NCI-H2196 (cell line): ENCODE measurements around the gene NGEF.

ENCODE experiments used
- DNase-seq: peaks from one replicate; lab custom pipeline; 2025; ENCODE audit not compliant: unreplicated experiment; lab: John Stamatoyannopoulos, UW

NGEF gene

DNA sequence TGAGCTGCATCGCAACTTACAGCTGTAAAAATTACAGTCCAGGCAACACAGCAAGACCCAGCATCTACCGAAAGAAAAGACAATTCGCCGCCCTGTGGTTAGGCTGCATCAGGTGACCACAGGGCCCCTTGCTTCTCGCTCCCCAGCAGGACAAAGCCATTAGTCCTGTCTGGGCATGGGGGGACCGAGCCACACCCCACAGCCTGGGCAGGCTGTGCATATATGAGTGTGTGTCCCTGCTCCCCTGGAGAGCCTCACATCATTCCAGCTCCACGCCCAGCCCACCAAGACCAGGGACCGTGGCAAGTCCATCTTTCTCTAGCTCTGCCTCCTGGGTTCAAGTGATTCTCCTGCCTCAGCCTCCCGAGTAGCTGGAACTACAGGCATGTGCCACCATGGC is 109.1 kb downstream of the NGEF start:
- no peak for DNase-seq

GRCh38 chr2:232901736-232902578 is 111.1 kb downstream of the NGEF start:
- no peak for DNase-seq

GRCh38 chr2:232900811-232901735 is 112.0 kb downstream of the NGEF start:
- no peak for DNase-seq

- no peak for DNase-seq
These were observed 114.2 kb downstream of the NGEF start for GRCh38 chr2:232898592-232899543.

DNA sequence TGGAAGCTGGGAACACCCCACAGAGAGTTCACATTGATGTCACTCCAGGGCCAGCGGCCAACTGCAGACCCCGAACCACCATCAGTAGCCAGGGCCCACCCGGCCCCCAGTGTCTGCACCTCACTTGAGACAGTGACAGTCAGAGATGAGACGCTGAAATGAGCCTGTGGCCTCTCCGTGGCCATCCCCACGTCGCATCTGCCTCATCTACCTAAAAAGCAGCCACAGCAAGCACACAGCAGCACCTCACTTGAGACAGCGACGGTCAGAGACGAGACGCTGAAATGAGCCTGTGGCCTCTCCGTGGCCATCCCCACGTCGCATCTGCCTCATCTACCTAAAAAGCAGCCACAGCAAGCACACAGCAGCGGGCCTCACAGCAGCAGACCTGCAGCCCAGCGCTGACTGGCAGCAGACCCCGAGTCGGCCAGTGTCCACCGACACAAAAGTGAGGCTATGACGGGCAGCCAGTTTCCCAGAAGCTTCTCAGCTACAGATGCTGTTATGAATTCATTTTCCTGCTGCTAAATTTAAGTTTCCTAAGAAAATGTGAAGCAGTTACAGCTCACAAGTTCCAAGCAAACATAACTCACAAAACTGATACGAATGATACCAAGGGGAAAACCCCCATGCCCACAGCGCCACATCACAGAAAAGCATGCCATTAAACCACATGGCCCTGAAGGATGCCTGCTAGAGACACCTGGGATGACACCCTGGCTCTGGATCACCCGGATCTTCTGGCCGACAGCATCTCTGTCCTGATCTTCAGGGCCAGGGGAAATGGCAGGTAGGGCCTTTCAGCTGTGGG is 115.3 kb downstream of the NGEF start:
- DNase-seq = no peak

GRCh38 chr2:232896720-232897597 is 116.1 kb downstream of the NGEF start:
- no peak for DNase-seq

DNA sequence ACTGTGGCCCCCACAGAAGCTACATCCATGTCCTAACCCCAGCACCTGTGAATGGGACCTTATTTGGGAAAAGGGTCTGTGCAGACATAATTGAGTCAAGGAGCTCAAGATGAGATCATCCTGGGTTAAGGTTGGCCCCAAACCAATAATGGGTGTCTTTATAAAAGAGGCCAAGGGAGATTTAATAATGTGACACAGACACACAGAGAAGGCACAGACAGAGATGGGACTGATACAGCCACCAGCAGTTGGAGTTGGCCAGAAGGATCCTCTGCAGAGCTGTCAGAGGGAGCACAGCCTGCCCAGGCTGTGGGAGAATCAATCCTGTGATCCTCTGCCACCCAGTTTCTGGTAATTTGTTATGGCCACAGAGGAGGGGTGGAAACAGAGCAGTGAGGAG is 116.9 kb downstream of the NGEF start:
- no peak for DNase-seq

GRCh38 chr2:232894746-232895145 is 118.3 kb downstream of the NGEF start:
- no peak for DNase-seq

GRCh38 chr2:232894251-232894650 is 118.8 kb downstream of the NGEF start:
- DNase-seq = no peak

DNA sequence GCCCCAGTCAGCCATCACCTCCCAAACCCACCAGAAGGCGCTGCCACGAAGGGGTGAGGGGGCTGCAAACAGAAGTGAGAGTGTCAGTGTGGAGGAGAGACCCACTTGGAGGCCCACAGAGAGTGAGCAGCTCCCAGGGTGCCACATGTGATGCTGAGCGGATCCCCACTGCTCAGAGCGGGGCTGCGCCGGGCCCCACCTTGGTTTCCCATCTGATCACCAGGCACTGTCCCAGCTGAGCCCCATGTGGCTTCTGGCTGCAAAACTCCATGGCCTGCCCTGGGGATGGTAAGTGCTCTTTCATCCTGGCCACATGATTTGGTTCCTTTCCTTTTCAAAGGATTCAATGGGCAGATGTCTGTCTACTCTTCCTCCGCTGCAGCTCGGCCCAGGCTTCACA is 119.2 kb downstream of the NGEF start:
- DNase-seq = no peak

DNA sequence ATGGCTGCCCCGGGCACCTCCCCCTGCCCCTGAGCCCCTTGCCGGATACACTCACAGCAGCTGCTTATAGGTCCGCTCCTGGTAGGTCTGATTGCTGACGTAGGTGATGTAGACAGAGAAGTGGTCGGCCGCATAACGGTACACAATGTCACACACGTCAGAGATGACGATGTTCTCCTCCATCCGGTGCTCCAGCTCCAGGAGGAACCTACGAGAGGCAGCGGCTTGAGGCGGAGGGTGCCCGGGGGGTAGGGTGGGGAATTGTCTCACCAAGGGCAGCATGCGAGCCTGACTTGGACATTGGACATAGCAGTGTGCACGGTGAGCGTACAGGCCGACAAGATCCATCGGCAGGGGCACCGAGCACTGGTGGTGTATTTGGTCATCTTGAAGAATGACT is 120.2 kb downstream of the NGEF start:
- DNase-seq = no peak

- DNase-seq = no peak
These were observed 120.8 kb downstream of the NGEF start for GRCh38 chr2:232892221-232892620.

DNA sequence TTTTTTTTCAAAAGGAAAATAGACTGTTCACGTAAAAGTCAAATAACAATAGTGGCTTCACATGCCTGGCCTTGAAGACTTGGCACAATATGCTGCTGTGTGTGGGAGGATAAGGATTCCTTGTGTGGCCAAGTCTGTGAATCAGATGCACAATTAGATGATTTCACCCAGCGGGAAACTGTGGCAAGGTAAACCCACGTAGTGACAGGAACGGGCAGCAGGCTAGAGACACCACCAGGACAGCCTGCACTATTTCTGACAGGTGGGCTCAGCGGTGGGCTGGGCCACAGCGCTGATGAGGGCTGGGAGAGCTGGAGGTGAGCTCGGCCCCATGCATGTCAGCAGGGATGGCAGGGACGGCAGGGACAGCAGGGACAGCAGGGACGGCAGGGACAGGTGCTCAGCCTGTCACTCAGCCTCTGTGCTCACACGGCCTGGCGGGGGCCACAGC is 121.4 kb downstream of the NGEF start:
- no peak for DNase-seq

- peak; percentile 73 for DNase-seq
These were observed 122.0 kb downstream of the NGEF start for GRCh38 chr2:232890896-232891601.

DNA sequence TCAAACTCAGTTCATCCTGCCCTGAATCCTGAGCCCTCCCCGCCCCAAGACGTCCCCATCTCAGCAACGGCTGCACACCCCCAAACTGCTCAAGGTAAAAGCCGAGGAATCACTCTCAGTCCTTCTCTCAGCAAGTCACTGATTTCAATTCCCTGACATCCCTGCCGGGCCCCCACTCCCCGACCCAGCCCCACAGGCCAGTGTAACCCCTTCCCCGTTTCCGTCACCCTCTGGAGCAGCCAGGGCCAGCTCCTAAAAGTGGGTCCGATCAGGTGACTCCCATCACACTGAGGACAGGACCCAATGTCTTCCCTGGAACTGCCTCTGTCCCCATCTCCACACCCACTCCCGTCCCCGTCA is 122.5 kb downstream of the NGEF start:
- DNase-seq = no peak

- no peak for DNase-seq
These were observed 123.1 kb downstream of the NGEF start for GRCh38 chr2:232889876-232890401.

- DNase-seq = no peak
These were observed 124.1 kb downstream of the NGEF start for GRCh38 chr2:232888839-232889529.
